Measurements from ENCODE around the gene ZMIZ1.

ZMIZ1 gene

GRCh38 chr10:79099898-79100448 is 31.2 kb downstream of the ZMIZ1 start:
- DNase-seq (ENCODE audit: low spot score) = no peak

GRCh38 chr10:79100771-79101170 is 32.0 kb downstream of the ZMIZ1 start:
- DNase-seq (ENCODE audit: low spot score) = no peak

- no peak for DNase-seq (ENCODE audit: low spot score)
These were observed 33.1 kb downstream of the ZMIZ1 start for GRCh38 chr10:79101560-79102497.

- no peak for DNase-seq (ENCODE audit: low spot score)
These were observed 33.7 kb downstream of the ZMIZ1 start for GRCh38 chr10:79102498-79102874.

- DNase-seq (ENCODE audit: low spot score) = no peak
These were observed 34.4 kb downstream of the ZMIZ1 start for GRCh38 chr10:79103129-79103528.

- no peak for DNase-seq (ENCODE audit: low spot score)
These were observed 34.8 kb downstream of the ZMIZ1 start for GRCh38 chr10:79103585-79103984.

- DNase-seq (ENCODE audit: low spot score) = no peak
These were observed 36.5 kb downstream of the ZMIZ1 start for GRCh38 chr10:79105150-79105739.

GRCh38 chr10:79105818-79106217 is 37.1 kb downstream of the ZMIZ1 start:
- no peak for DNase-seq (ENCODE audit: low spot score)

- DNase-seq (ENCODE audit: low spot score) = no peak
These were observed 37.7 kb downstream of the ZMIZ1 start for GRCh38 chr10:79106256-79107050.

GRCh38 chr10:79107736-79108264 is 39.0 kb downstream of the ZMIZ1 start:
- DNase-seq (ENCODE audit: low spot score) = no peak

- no peak for DNase-seq (ENCODE audit: low spot score)
These were observed 40.0 kb downstream of the ZMIZ1 start for GRCh38 chr10:79108728-79109127.

- no peak for DNase-seq (ENCODE audit: low spot score)
These were observed 42.7 kb downstream of the ZMIZ1 start for GRCh38 chr10:79111427-79111826.

GRCh38 chr10:79111846-79112614 is 43.3 kb downstream of the ZMIZ1 start:
- no peak for DNase-seq (ENCODE audit: low spot score)

- no peak for DNase-seq (ENCODE audit: low spot score)
These were observed 44.2 kb downstream of the ZMIZ1 start for GRCh38 chr10:79112881-79113431.

GRCh38 chr10:79113827-79114226 is 45.1 kb downstream of the ZMIZ1 start:
- no peak for DNase-seq (ENCODE audit: low spot score)

GRCh38 chr10:79115302-79115701 is 46.5 kb downstream of the ZMIZ1 start:
- DNase-seq (ENCODE audit: low spot score) = no peak

- DNase-seq (ENCODE audit: low spot score) = no peak
These were observed 47.6 kb downstream of the ZMIZ1 start for GRCh38 chr10:79116368-79116767.

- no peak for DNase-seq (ENCODE audit: low spot score)
These were observed 48.3 kb downstream of the ZMIZ1 start for GRCh38 chr10:79116801-79117723.

- no peak for DNase-seq (ENCODE audit: low spot score)
These were observed 49.8 kb downstream of the ZMIZ1 start for GRCh38 chr10:79118286-79119202.
